ENCODE results near the gene MLXIP.
"Not testable (repeated sequence)": the region's sequence is repeated elsewhere in the genome, so short reads cannot be mapped to it uniquely, and the experiment has no call there.

MLXIP gene

DNA sequence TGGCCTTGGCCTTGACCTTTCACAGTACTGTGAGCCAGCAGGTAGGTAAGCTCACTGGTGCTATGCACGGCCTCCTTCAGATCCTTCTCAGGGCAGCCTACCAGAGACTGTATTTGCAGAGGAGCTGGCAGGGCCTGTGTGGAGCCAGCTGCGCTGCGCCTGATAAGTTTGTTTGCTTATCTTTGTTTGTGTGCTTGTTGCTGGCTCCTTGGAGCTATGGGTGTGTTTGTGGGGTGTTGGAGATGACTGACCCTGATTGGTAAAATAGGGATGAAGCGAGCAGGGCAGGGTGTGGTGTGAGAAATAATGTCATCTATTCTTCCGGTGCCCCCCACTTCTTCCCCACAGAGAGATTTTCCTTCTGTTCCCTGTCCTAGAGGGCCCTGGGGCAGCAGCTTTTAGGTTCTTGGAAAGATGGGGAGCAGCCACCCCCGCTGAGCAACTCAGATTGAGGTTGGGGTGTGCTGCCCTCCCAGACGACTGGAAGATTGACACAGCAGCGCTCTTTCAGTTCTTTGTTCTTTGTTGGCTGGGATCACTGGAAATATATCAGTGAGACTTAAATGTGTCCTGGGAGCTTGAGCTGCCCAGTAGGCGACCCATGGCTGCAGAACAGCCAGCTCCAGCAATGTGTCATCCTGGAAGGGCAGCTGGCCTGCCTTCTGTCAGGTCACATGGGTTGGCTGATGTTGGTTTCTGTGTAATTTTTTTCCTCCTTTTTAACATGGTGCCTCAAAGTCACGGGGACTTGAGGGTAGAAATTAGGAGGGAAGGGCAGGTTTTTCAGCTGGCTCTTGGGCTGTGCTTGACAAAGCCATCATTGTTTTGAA is 19.6 kb downstream of the MLXIP start:
- peak overlapping the region; percentile 40 for H3K4me3 ChIP-seq (ENCODE audit: low read depth, low read length)
- TF ChIP-seq, protein P1, sequence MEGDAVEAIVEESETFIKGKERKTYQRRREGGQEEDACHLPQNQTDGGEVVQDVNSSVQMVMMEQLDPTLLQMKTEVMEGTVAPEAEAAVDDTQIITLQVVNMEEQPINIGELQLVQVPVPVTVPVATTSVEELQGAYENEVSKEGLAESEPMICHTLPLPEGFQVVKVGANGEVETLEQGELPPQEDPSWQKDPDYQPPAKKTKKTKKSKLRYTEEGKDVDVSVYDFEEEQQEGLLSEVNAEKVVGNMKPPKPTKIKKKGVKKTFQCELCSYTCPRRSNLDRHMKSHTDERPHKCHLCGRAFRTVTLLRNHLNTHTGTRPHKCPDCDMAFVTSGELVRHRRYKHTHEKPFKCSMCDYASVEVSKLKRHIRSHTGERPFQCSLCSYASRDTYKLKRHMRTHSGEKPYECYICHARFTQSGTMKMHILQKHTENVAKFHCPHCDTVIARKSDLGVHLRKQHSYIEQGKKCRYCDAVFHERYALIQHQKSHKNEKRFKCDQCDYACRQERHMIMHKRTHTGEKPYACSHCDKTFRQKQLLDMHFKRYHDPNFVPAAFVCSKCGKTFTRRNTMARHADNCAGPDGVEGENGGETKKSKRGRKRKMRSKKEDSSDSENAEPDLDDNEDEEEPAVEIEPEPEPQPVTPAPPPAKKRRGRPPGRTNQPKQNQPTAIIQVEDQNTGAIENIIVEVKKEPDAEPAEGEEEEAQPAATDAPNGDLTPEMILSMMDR (IDR thresholded peaks at IDR 0.05; ENCODE audit: control insufficient read depth, extremely low read depth, insufficient read depth): no peak
- DNase-seq (ENCODE audit: low read depth): peak; percentile 99

DNA sequence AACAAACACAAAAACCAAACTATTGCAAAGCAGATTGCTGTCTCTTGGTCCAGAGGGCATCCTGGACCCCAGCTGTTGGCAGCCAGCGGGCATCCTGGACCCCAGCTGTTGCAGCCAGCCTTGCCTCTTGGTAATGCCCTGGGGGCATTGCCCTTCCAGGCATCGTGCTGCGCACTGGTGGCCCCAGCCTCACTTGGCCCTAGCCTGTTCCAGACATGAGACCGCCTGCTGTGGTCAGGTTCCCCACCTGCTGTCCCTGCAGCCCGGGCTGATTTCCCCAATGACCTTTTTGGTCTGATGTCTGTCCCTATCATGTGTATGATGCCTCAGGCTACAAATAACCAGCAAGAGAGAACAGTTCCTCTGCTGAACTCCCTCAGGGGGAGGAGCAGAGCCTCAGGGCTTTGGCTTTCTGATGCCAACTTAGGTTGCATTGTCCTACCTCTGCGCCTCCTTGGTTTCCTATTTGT is 20.8 kb downstream of the MLXIP start:
- no peak for DNase-seq (ENCODE audit: low read depth)
- TF ChIP-seq, protein P1 (IDR thresholded peaks at IDR 0.05; ENCODE audit: control insufficient read depth, extremely low read depth, insufficient read depth): no peak
- H3K4me3 ChIP-seq (ENCODE audit: low read depth, low read length): no peak overlapping the region

DNA sequence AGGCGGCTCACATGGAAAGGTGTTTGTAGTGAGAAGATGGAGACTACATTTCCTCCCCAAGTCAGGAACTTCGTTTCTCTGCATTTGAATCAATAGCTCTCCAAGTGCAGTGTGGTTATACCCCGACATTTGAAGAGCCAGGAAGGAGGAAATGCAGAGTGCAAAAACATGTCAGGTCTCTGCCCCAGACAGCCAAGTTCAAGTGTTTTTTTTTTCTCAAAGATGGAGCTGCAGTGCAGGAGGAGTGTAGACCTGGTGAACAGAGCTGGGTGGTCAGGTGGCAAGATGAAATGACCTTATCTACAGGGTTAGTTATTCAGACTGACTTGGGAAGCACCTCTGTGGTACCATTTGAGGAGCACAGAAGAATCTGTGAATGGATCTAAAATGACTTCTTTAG is 21.3 kb downstream of the MLXIP start:
- TF ChIP-seq, protein P1 (IDR thresholded peaks at IDR 0.05; ENCODE audit: control insufficient read depth, extremely low read depth, insufficient read depth): no peak
- no peak overlapping the region for H3K4me3 ChIP-seq (ENCODE audit: low read depth, low read length)
- no peak for DNase-seq (ENCODE audit: low read depth)

DNA sequence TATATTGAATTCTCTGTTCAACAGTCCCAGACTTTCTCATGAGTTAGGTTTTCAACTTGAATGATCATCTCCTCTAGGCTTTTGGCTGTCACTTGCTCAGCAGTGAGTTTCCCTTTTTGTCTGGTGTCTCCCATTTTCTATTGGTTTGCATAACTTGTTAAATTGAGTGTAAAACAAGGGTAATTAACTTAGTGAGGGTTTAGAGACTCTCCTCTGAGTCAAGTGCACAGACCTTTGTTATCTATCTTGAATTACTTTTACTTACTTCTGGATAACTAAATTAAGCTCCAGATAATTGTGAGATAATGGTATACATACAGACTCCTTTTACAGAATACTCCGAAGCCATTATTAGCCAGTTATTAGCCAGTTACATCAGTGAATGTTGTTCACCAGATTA is 22.0 kb downstream of the MLXIP start:
- no peak for DNase-seq (ENCODE audit: low read depth)
- no peak overlapping the region for H3K4me3 ChIP-seq (ENCODE audit: low read depth, low read length)
- TF ChIP-seq, protein P1 (IDR thresholded peaks at IDR 0.05; ENCODE audit: control insufficient read depth, extremely low read depth, insufficient read depth): no peak

DNA sequence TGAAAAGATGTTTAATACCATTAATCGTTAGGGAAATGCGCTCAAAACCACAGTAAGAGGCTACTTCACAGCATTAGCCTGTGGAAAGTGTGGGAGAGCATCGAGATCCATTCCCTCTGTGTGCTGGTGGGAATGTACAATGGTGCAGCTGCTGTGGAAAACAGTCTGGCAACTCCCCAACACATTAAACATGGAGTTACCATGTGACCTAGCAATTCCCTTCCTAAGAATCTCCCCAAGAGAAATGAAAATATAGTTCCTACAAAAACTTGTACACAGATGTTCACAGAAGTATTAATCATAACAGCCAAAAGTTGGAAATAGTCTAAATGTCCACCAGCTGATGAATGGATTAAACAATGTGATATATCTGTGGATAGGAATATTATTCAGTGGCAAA is 23.8 kb downstream of the MLXIP start:
- TF ChIP-seq, protein P1 (IDR thresholded peaks at IDR 0.05; ENCODE audit: control insufficient read depth, extremely low read depth, insufficient read depth): no peak
- DNase-seq (ENCODE audit: low read depth): no peak
- no peak overlapping the region for H3K4me3 ChIP-seq (ENCODE audit: low read depth, low read length)

DNA sequence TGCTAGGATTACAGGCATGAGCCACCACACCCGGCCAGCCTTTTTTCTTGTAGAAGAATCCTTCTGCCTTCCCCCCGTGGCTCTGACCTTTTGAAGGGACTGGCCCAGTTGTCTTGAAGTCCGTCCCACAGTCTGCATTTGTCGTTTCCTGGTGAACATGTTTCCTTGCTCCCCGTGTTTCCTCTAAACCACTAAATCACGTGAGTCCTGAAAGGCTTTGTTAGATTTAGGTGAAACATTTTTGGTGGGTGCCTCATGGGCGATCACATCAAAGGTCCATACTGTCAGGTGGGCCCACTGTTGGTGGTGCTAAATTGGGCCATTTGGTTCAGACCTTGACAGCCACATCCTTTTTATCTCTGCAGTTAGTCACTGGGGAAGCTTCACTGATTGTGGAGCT is 26.3 kb downstream of the MLXIP start:
- DNase-seq (ENCODE audit: low read depth): no peak
- no peak overlapping the region for H3K4me3 ChIP-seq (ENCODE audit: low read depth, low read length)
- TF ChIP-seq, protein P1 (IDR thresholded peaks at IDR 0.05; ENCODE audit: control insufficient read depth, extremely low read depth, insufficient read depth): no peak

DNA sequence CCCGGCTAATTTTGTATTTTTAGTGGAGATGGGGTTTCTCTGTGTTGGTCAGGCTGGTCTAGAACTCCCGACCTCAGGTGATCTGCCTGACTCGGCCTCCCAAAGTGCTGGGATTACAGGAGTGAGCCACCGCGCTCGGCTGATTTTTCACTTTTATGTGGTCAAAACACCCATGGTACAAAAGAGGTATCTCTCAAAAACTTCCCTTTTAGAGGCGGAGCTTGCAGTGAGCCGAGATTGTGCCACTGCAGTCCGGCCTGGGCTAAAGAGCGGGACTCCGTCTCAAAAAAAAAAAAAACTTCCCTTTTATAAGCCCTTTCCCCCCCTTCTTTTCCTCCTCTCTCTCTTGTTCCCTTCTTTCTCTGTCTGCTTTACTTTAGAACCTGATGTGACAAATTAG is 26.9 kb downstream of the MLXIP start:
- DNase-seq (ENCODE audit: low read depth); H3K4me3 ChIP-seq (ENCODE audit: low read depth, low read length): not testable (repeated sequence)

Data from LNCaP clone FGC (cell line).